Parathyroid adenoma (tissue), 2 donors: Measurements from ENCODE around the gene SAXO1.

Source experiments
- H2AFZ ChIP-seq: fragments of 300-600 bp; sonication (generic); one replicate; pipeline ENCODE4 v1.7.0; 2017; ENCODE audit warnings: antibody characterized with exemption, mild to moderate bottlenecking
- H3K27ac ChIP-seq: fragments of 300-600 bp; sonication (generic); one replicate; pipeline ENCODE4 v1.7.0; 2017
- H3K27me3 ChIP-seq: fragments of 300-600 bp; sonication (generic); one replicate; pipeline ENCODE4 v1.7.0; 2017; ENCODE audit warnings: low read length; ENCODE audit not compliant: control insufficient read depth, insufficient read depth
- H3K36me3 ChIP-seq: fragments of 300-600 bp; sonication (generic); one replicate; pipeline ENCODE4 v1.7.0; 2017; ENCODE audit warnings: low read length; ENCODE audit not compliant: control insufficient read depth, insufficient read depth
- H3K4me1 ChIP-seq: fragments of 300-600 bp; sonication (generic); one replicate; pipeline ENCODE4 v1.7.0; 2017; ENCODE audit warnings: control low read depth
- H3K4me2 ChIP-seq: fragments of 300-600 bp; sonication (generic); one replicate; pipeline ENCODE4 v1.7.0; 2017; ENCODE audit warnings: low read length
- H3K4me3 ChIP-seq: fragments of 300-600 bp; sonication (generic); one replicate; pipeline ENCODE4 v1.7.0; 2017; ENCODE audit warnings: low read depth, low read length
- H3K79me2 ChIP-seq: fragments of 300-600 bp; sonication (generic); one replicate; pipeline ENCODE4 v1.7.0; 2017; ENCODE audit warnings: control low read depth
- H3K9ac ChIP-seq: fragments of 300-600 bp; sonication (generic); one replicate; pipeline ENCODE4 v1.7.0; 2017; ENCODE audit warnings: mild to moderate bottlenecking
- H3K9me3 ChIP-seq: fragments of 300-600 bp; sonication (generic); one replicate; pipeline ENCODE4 v1.7.0; 2017; ENCODE audit warnings: low read length; ENCODE audit not compliant: control insufficient read depth
- CTCF ChIP-seq: fragments of 300-600 bp; sonication (generic); IDR thresholded peaks from one replicate; pipeline ENCODE4 v1.7.0; 2017; ENCODE audit warnings: antibody characterized with exemption, mild to moderate bottlenecking
- donor health status: primary hyperparathyroidism.

The SAXO1 gene

GRCh38 chr9:18910916-18911315 is 122.1 kb downstream of the SAXO1 start:
- no peak for TF ChIP-seq CTCF
- Histone ChIP-seq H3K79me2 (no peaks in the 10 kb centered on the region), H2AFZ (no peak overlapping the region), H3K27me3 (no peaks in the 10 kb centered on the region), H3K4me3 (no peak overlapping the region), H3K27ac (no peak overlapping the region), H3K4me1 (no peaks in the 10 kb centered on the region), H3K4me2 (no peak overlapping the region), H3K36me3 (no peaks in the 10 kb centered on the region), H3K9me3 (no peaks in the 10 kb centered on the region), H3K9ac (no peak overlapping the region)

GRCh38 chr9:18910435-18910834 is 122.6 kb downstream of the SAXO1 start:
- H3K4me2 ChIP-seq, result no peak overlapping the region
- H2AFZ ChIP-seq, result no peak overlapping the region
- H3K9ac ChIP-seq, result no peak overlapping the region
- H3K79me2 ChIP-seq, result no peaks in the 10 kb centered on the region
- no peaks in the 10 kb centered on the region for H3K4me1 ChIP-seq
- H3K36me3 ChIP-seq, result no peaks in the 10 kb centered on the region
- H3K27me3 ChIP-seq, result no peaks in the 10 kb centered on the region
- H3K9me3 ChIP-seq, result no peaks in the 10 kb centered on the region
- H3K4me3 ChIP-seq, result no peak overlapping the region
- no peak overlapping the region for H3K27ac ChIP-seq
- no peak for TF ChIP-seq CTCF

GRCh38 chr9:18909140-18910018 is 123.6 kb downstream of the SAXO1 start:
- no peaks in the 10 kb centered on the region for H3K79me2 ChIP-seq
- H3K36me3 ChIP-seq, result no peaks in the 10 kb centered on the region
- no peak for TF ChIP-seq CTCF
- H3K4me2 ChIP-seq, result no peak overlapping the region
- H2AFZ ChIP-seq, result no peak overlapping the region
- no peak overlapping the region for H3K27ac ChIP-seq
- H3K4me3 ChIP-seq, result no peak overlapping the region
- no peaks in the 10 kb centered on the region for H3K27me3 ChIP-seq
- H3K9me3 ChIP-seq, result no peaks in the 10 kb centered on the region
- no peaks in the 10 kb centered on the region for H3K4me1 ChIP-seq
- H3K9ac ChIP-seq, result no peak overlapping the region

- Histone ChIP-seq H2AFZ (no peak overlapping the region), H3K9me3 (no peaks in the 10 kb centered on the region), H3K4me3 (no peak overlapping the region), H3K79me2 (no peaks in the 10 kb centered on the region), H3K27ac (no peak overlapping the region), H3K4me1 (no peaks in the 10 kb centered on the region), H3K27me3 (no peaks in the 10 kb centered on the region), H3K9ac (no peak overlapping the region), H3K36me3 (no peaks in the 10 kb centered on the region), H3K4me2 (no peak overlapping the region)
- no peak for TF ChIP-seq CTCF
Measured at GRCh38 chr9:18907927-18908625, 124.9 kb downstream of the SAXO1 start.
